Gastroesophageal sphincter (tissue), 3 donors: ENCODE results near the gene IL6ST.

ENCODE experiments used
- CTCF ChIP-seq, 4 experiments: fragments of 200-600 bp in 2 of 4; fragments of 450-650 bp in 2 of 4; sonication (generic) in 1 of 4; IDR thresholded peaks; one replicate each; pipeline ENCODE4 v1.5.1; 2017 to 2019; ENCODE audit warnings: antibody characterized with exemption in 4 of 4, mild to moderate bottlenecking in 2 of 4, moderate library complexity in 2 of 4
- EP300 ChIP-seq: sonication (generic); formaldehyde crosslinking; IDR thresholded peaks from one replicate; pipeline ENCODE4 v1.6.1; 2017; ENCODE audit warnings: antibody characterized with exemption, mild to moderate bottlenecking
- POLR2A ChIP-seq, 2 donors: fragments of 450-650 bp; IDR thresholded peaks; one replicate each; pipeline ENCODE4 v1.6.1; 2017; ENCODE audit warnings: antibody characterized with exemption in 2 of 2, mild to moderate bottlenecking in 2 of 2, moderate library complexity in 1 of 2
- POLR2AphosphoS5 ChIP-seq: sonication (generic); formaldehyde crosslinking; IDR thresholded peaks from one replicate; pipeline ENCODE4 v1.6.1; 2017; ENCODE audit warnings: antibody characterized with exemption

DNA sequence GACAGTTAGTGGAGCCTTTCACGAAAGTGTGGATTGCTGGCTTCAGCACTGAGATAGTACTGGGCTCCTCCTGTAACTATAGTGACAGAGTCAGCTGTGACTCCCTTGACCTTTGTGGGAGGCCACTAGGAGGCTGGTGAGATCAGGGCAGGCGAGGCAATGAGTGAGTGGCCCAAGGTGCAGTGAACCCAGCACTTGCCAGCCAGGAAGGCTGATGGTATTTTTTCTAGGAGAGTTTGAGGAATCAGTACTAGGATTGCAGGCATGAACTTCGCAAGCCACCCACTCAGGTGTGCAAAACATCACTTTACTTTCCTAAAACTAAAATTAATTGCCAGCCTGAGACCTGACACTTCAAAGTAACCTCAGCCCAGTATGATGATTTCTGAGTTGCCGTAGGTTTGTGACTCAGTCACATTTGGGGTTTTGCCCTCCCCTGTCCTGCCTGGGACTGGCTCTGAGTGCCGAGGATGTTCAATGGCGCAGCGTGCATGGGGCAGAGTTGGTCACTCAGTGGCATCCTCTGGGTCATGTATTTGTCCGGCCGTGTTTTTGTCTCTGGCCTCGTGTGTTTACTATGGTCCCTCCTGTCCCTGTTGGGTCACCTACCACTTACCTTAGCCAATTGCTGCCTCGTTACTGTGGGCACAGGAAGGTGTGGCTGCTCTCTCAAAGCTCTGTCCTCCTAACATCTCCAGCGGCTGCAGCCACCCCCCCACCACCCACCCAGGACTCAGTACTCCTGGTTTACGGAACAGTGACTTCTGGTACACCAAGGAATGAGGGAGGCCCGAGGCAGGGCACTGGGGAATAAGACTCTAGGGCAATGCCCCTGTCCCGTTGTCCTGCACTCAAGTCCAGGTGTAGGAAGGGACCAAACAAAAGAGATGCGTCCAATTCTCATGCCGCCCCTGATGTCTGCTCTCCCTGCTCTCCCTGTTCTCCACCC, 76.4 kb downstream of the IL6ST start:
- no peak for TF ChIP-seq EP300
- no peak for TF ChIP-seq POLR2A (IDR thresholded peaks at IDR 0.05)
- no peak for TF ChIP-seq CTCF (IDR thresholded peaks at IDR 0.05)
- TF ChIP-seq POLR2AphosphoS5, result no peak
